ENCODE measurements around the gene ZSWIM4. TPM values are rescaled to one million over a fixed set of nuclear protein-coding genes. Genes with fewer than 3 reads are reported as not detected.

The ZSWIM4 gene
- total and polyA plus RNA-seq, 2 experiments from 2014 or later, result 5.4 to 42.3 TPM

- DNase-seq (ENCODE audit: low spot score) (no peak), ATAC-seq (no peak)
- no peaks in the 10 kb centered on the region; the same call in 1 of the 2 replicates for H4K20me1 ChIP-seq (replicated peaks; ENCODE audit: insufficient read depth)
- H3K79me2 ChIP-seq (replicated peaks; ENCODE audit: insufficient read depth), result peaks cover 14% of the 10 kb centered on the region; the same call in 1 of the 2 replicates
- H3K27ac ChIP-seq (ENCODE audit: low read depth), result no peak overlapping the region
- Mint-ChIP-seq H3K4me3 (no peak overlapping the region), H3K9me3 (no peaks in the 10 kb centered on the region), H3K36me3 (ENCODE audit: low read depth) (no peaks in the 10 kb centered on the region), H3K27ac (no peak overlapping the region; the same call in 1 of the 2 replicates), H3K4me1 (peaks cover 27% of the 10 kb centered on the region), H3K27me3 (ENCODE audit: insufficient read depth, low read depth, poor library complexity) (peaks cover 17% of the 10 kb centered on the region)
- no peak overlapping the region for H2AFZ ChIP-seq
- peak overlapping the region; percentile 64; the same call in 1 of the 2 replicates for H3K4me2 ChIP-seq
- peak overlapping the region; percentile 34; the same call in 1 of the 2 replicates for H3K4me3 ChIP-seq
- H3K36me3 ChIP-seq (ENCODE audit: insufficient read depth), result no peaks in the 10 kb centered on the region
- peaks cover 25% of the 10 kb centered on the region for H3K4me1 ChIP-seq (ENCODE audit: insufficient read depth)
- no peaks in the 10 kb centered on the region for H3K9me2 ChIP-seq (ENCODE audit: insufficient read depth)
- peaks cover 11% of the 10 kb centered on the region; the same call in 1 of the 2 replicates for H3F3A ChIP-seq (replicated peaks; ENCODE audit: low read depth)
- TF ChIP-seq CREB1 (CRISPR knock-in tag; IDR thresholded peaks at IDR 0.05; ENCODE audit: low read depth) (no peak), POLR2AphosphoS5 (IDR thresholded peaks at IDR 0.05; ENCODE audit: low read depth) (no peak), ETS1 (IDR thresholded peaks at IDR 0.05) (no peak), JUNB (IDR thresholded peaks at IDR 0.05; ENCODE audit: unreplicated experiment) (no peak), EZH2phosphoT487 (IDR thresholded peaks at IDR 0.05; ENCODE audit: unreplicated experiment) (no peak), CTCF (conservative IDR thresholded peaks at IDR 0.05; ENCODE audit: low read depth in 2 of 2) (no peak), EZH2 (IDR thresholded peaks at IDR 0.05; ENCODE audit: low read depth, unreplicated experiment) (no peak), REST (IDR thresholded peaks at IDR 0.05; ENCODE audit: unreplicated experiment) (no peak), NANOG (IDR thresholded peaks at IDR 0.05; ENCODE audit: borderline replicate concordance) (no peak), ZNF331 (CRISPR knock-in tag; IDR thresholded peaks at IDR 0.05; ENCODE audit: low read depth) (no peak), ZNF462 (CRISPR knock-in tag; IDR thresholded peaks at IDR 0.05) (no peak), ZNF114 (CRISPR knock-in tag; IDR thresholded peaks at IDR 0.05) (no peak), STAT1 (IDR thresholded peaks at IDR 0.05; ENCODE audit: unreplicated experiment) (no peak)
- H3K27me3 ChIP-seq (ENCODE audit: insufficient read depth), result no peaks in the 10 kb centered on the region
These were observed 44.7 kb downstream of the ZSWIM4 start for GRCh38 chr19:13839938-13840304.

All from GM23338 (cell line).